Vagina (tissue), 2 donors: ENCODE data around the gene CHCHD4.

ENCODE experiments used
- POLR2A ChIP-seq, 2 donors: fragments of 450-650 bp; IDR thresholded peaks; one replicate each; pipeline ENCODE4 v1.6.1; 2017; ENCODE audit warnings: antibody characterized with exemption in 2 of 2, mild to moderate bottlenecking in 2 of 2, moderate library complexity in 2 of 2
- TF ChIP-seq, protein P1 (sequence below), 3 experiments: fragments of 450-650 bp in 2 of 3; fragments of 200-600 bp in 1 of 3; sonication (generic) in 1 of 3; IDR thresholded peaks; one replicate each; pipeline ENCODE4 v1.5.1; 2017 to 2019; ENCODE audit warnings: antibody characterized with exemption in 3 of 3, mild to moderate bottlenecking in 2 of 3, moderate library complexity in 2 of 3

DNA sequence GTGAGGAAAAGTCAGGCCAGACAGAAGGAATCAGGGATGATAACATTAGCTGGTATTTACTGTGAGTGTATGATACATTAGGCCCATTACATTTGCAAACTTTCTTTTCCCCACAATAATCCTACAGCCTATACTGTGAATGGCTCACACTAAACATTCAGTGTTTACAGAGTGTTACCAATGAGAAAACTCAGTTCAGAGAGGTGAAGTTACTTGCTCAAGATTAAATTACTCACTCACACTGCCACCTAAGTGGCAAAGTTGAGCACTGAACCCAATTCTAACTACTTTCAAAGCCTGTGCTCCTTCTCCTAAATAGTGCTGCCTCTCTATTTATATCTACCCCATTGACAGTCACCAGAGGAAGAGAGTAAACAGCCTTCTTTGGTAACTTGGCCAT lies 45.2 kb upstream of the CHCHD4 start:
- TF ChIP-seq POLR2A (IDR thresholded peaks at IDR 0.05) = no peak
- TF ChIP-seq, protein P1, sequence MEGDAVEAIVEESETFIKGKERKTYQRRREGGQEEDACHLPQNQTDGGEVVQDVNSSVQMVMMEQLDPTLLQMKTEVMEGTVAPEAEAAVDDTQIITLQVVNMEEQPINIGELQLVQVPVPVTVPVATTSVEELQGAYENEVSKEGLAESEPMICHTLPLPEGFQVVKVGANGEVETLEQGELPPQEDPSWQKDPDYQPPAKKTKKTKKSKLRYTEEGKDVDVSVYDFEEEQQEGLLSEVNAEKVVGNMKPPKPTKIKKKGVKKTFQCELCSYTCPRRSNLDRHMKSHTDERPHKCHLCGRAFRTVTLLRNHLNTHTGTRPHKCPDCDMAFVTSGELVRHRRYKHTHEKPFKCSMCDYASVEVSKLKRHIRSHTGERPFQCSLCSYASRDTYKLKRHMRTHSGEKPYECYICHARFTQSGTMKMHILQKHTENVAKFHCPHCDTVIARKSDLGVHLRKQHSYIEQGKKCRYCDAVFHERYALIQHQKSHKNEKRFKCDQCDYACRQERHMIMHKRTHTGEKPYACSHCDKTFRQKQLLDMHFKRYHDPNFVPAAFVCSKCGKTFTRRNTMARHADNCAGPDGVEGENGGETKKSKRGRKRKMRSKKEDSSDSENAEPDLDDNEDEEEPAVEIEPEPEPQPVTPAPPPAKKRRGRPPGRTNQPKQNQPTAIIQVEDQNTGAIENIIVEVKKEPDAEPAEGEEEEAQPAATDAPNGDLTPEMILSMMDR (IDR thresholded peaks at IDR 0.05) = no peak
